SK-N-SH (cell line): ENCODE results near the gene RASSF8. TPM values are rescaled to one million over a fixed set of nuclear protein-coding genes. Genes with fewer than 3 reads are reported as not detected.

Experiments
- CTCF ChIA-PET: fragments of 300-600, 350-600 bp; formaldehyde crosslinking; extraction: SDS; loops from one replicate; lab custom pipeline; 2021; lab: Yijun Ruan, JAX
- POLR2A ChIA-PET: fragments of 350-600 bp; sonication (Branson Sonifier 250); formaldehyde crosslinking; extraction: SDS; loops from one replicate; lab custom pipeline; 2020; ENCODE audit warnings: antibody characterized with exemption, inconsistent platforms; lab: Yijun Ruan, JAX
- DNase-seq: peaks from one replicate; pipeline ENCODE4 v3.0.0; 2012
- H2AFZ ChIP-seq: fragments of 200-600 bp; sonication (generic); 2 replicates; pipeline ENCODE4 v1.8.1; 2016; ENCODE audit warnings: antibody characterized with exemption, mild to moderate bottlenecking, low read depth
- H3F3A ChIP-seq: fragments of 200-600 bp; sonication (generic); replicated peaks from 2 replicates; pipeline ENCODE3; 2016; ENCODE audit warnings: antibody characterized with exemption, mild to moderate bottlenecking; ENCODE audit not compliant: insufficient read depth
- H3K27ac ChIP-seq, 2 experiments: fragments of 200-500 bp in 1 of 2; fragments of 200-600 bp in 1 of 2; sonication (Bioruptor generic) in 1 of 2; sonication (generic), shearing (Covaris generic) in 1 of 2; 2 replicates each; pipeline versions ENCODE4 v1.5.1 to v1.6.1; 2014 to 2016; ENCODE audit warnings: low read depth in 2 of 2, inconsistent platforms in 1 of 2, low read length in 1 of 2, mild to moderate bottlenecking in 1 of 2, mixed read lengths in 1 of 2
- H3K27me3 ChIP-seq: fragments of 200-600 bp; sonication (generic), shearing (Covaris generic); 2 replicates; pipeline ENCODE4 v1.6.1; 2016; ENCODE audit warnings: mixed run types; ENCODE audit not compliant: insufficient read depth
- H3K36me3 ChIP-seq, 2 experiments: fragments of 200-500 bp in 1 of 2; fragments of 200-600 bp in 1 of 2; sonication (Bioruptor generic) in 1 of 2; sonication (generic) in 1 of 2; replicated peaks in 1 of 2; 2 replicates each; pipeline versions ENCODE3 to v1.5.1; 2014 to 2016; ENCODE audit warnings: low read length in 1 of 2, mild to moderate bottlenecking in 1 of 2; ENCODE audit not compliant: insufficient read depth in 2 of 2, control insufficient read depth in 1 of 2
- H3K4me1 ChIP-seq, 2 experiments: fragments of 200-500 bp in 1 of 2; fragments of 200-600 bp in 1 of 2; sonication (Bioruptor generic) in 1 of 2; sonication (generic), shearing (Covaris generic) in 1 of 2; 2 replicates each; pipeline versions ENCODE4 v1.5.1 to v1.6.1; 2014 to 2016; ENCODE audit warnings: low read depth in 1 of 2, low read length in 1 of 2, mixed run types in 1 of 2; ENCODE audit not compliant: insufficient read depth in 2 of 2, control insufficient read depth in 1 of 2
- H3K4me2 ChIP-seq: fragments of 200-600 bp; sonication (generic), shearing (Covaris generic); 2 replicates; pipeline ENCODE4 v1.6.1; 2017; ENCODE audit warnings: mixed run types
- H3K4me3 ChIP-seq, 2 experiments: fragments of 200-500 bp in 1 of 2; fragments of 200-600 bp in 1 of 2; sonication (Bioruptor generic) in 1 of 2; sonication (generic), shearing (Covaris generic) in 1 of 2; 2 replicates each; pipeline versions ENCODE4 v1.5.1 to v1.8.1; 2014 to 2016; ENCODE audit warnings: low read depth in 2 of 2, inconsistent platforms in 1 of 2, low read length in 1 of 2, mild to moderate bottlenecking in 1 of 2, mixed read lengths in 1 of 2, moderate library complexity in 1 of 2
- H3K79me2 ChIP-seq: fragments of 200-600 bp; sonication (generic); 2 replicates; pipeline ENCODE4 v1.8.1; 2017; ENCODE audit warnings: mild to moderate bottlenecking; ENCODE audit not compliant: insufficient read depth
- H3K9ac ChIP-seq: fragments of 200-600 bp; sonication (generic); 2 replicates; pipeline ENCODE4 v1.6.1; 2017; ENCODE audit warnings: mixed run types
- H3K9me2 ChIP-seq: fragments of 200-600 bp; sonication (generic); 2 replicates; pipeline ENCODE4 v1.6.1; 2017; ENCODE audit warnings: mixed run types
- H3K9me3 ChIP-seq: fragments of 200-600 bp; sonication (generic); 2 replicates; pipeline ENCODE4 v1.6.1; 2017; ENCODE audit warnings: mixed run types, mild to moderate bottlenecking, moderate library complexity
- H4K20me1 ChIP-seq: fragments of 200-600 bp; sonication (generic); 2 replicates; pipeline ENCODE4 v1.6.1; 2017; ENCODE audit warnings: mild to moderate bottlenecking, mixed run types; ENCODE audit not compliant: insufficient read depth
- ELF1 ChIP-seq: IDR thresholded peaks from 2 replicates; pipeline ENCODE4 v1.4.0; 2012
- EP300 ChIP-seq, 2 experiments: IDR thresholded peaks; 2 replicates each; pipeline versions ENCODE4 v1.4.0 to v1.6.1; 2012; ENCODE audit warnings: borderline replicate concordance in 1 of 2, low read depth in 1 of 2, low read length in 1 of 2
- GABPA ChIP-seq: IDR thresholded peaks from 2 replicates; pipeline ENCODE4 v1.4.0; 2012; ENCODE audit warnings: low read depth, mild to moderate bottlenecking
- IRF3 ChIP-seq: fragments of 150-350 bp; IDR thresholded peaks from 2 replicates; pipeline ENCODE4 v1.6.1; 2016; ENCODE audit warnings: mild to moderate bottlenecking, low read depth, low read length
- MEF2A ChIP-seq: IDR thresholded peaks from 2 replicates; pipeline ENCODE4 v1.4.0; 2012; ENCODE audit warnings: low read depth, borderline replicate concordance
- MXI1 ChIP-seq: IDR thresholded peaks from 2 replicates; pipeline ENCODE4 v1.6.1; 2012; ENCODE audit warnings: mild to moderate bottlenecking, low read depth, low read length, improper control_type of control experiment
- NRF1 ChIP-seq: IDR thresholded peaks from 2 replicates; pipeline ENCODE4 v1.6.1; 2012; ENCODE audit warnings: low read depth, mild to moderate bottlenecking, low read length
- POLR2AphosphoS5 ChIP-seq: IDR thresholded peaks from 2 replicates; pipeline ENCODE4 v1.6.1; 2012; ENCODE audit warnings: low read depth, low read length
- RAD21 ChIP-seq: IDR thresholded peaks from 2 replicates; pipeline ENCODE4 v1.6.1; 2012; ENCODE audit warnings: mild to moderate bottlenecking, low read length
- RCOR1 ChIP-seq: fragments of 150-350 bp; IDR thresholded peaks from 2 replicates; pipeline ENCODE4 v1.6.1; 2017; ENCODE audit warnings: antibody characterized with exemption, low read length
- RFX5 ChIP-seq: IDR thresholded peaks from 2 replicates; pipeline ENCODE4 v1.6.1; 2012; ENCODE audit warnings: mild to moderate bottlenecking, improper control_type of control experiment, low read length
- RXRA ChIP-seq: IDR thresholded peaks from 2 replicates; pipeline ENCODE4 v1.4.0; 2012; ENCODE audit warnings: low read depth, mild to moderate bottlenecking, borderline replicate concordance
- SMC3 ChIP-seq: IDR thresholded peaks from 2 replicates; pipeline ENCODE4 v1.6.1; 2012; ENCODE audit warnings: low read depth, low read length, improper control_type of control experiment
- TCF12 ChIP-seq: IDR thresholded peaks from 2 replicates; pipeline ENCODE4 v1.4.0; 2012
- TEAD4 ChIP-seq: IDR thresholded peaks from 2 replicates; pipeline ENCODE4 v1.4.0; 2012; ENCODE audit warnings: mild to moderate bottlenecking, borderline replicate concordance; ENCODE audit not compliant: insufficient read depth
- USF2 ChIP-seq: fragments of 150-350 bp; IDR thresholded peaks from 2 replicates; pipeline ENCODE4 v1.6.1; 2017; ENCODE audit warnings: antibody characterized with exemption, low read length, low read depth, borderline replicate concordance
- YY1 ChIP-seq: IDR thresholded peaks from 2 replicates; pipeline ENCODE4 v1.4.0; 2012; ENCODE audit warnings: low read depth, mild to moderate bottlenecking
- ZBTB33 ChIP-seq: IDR thresholded peaks from 2 replicates; pipeline ENCODE4 v1.4.0; 2012; ENCODE audit warnings: low read depth, borderline replicate concordance
- WGBS: methylation state at CpG from one replicate; pipeline ENCODE4 v1.1.6; 2017; ENCODE audit warnings: low lambda C conversion rate; 5-methylcytosine and 5-hydroxymethylcytosine counted together
- polyA plus RNA-seq, 3 experiments: library from polyadenylated mRNA; depleted of rRNA; stranded (reverse); fragments of >200 nt; gene quantifications; 2 replicates each; pipeline ENCODE4 v1.2.3, GENCODE V29; 2012

The RASSF8 gene
- polyA plus RNA-seq, 1 of the 3 experiments (the other 2 are of a cell fraction): 15.3 TPM

GRCh38 chr12:26092346-26093105, 134.0 kb downstream of the RASSF8 start:
- no peak overlapping the region for H3K27ac ChIP-seq
- no peaks in the 10 kb centered on the region for H4K20me1 ChIP-seq
- no peaks in the 10 kb centered on the region for H3K36me3 ChIP-seq
- no peak overlapping the region for H3K9ac ChIP-seq
- H3F3A ChIP-seq: no peaks in the 10 kb centered on the region
- no peaks in the 10 kb centered on the region for H3K9me2 ChIP-seq
- H3K79me2 ChIP-seq: no peaks in the 10 kb centered on the region
- POLR2A ChIA-PET: interaction anchor here (0.6 kb wide), 1 partner anchor 562 kb away, joined by 4 read pairs; no protein-coding TSS in a partner anchor
- TF ChIP-seq YY1: no peak
- TF ChIP-seq RXRA: no peak
- no peak for TF ChIP-seq GABPA
- no peak for TF ChIP-seq TCF12
- TF ChIP-seq EP300 (IDR thresholded peaks at IDR 0.05; ENCODE audit: borderline replicate concordance in 1 of 2, low read depth in 1 of 2, low read length in 1 of 2): no peak
- no peak for TF ChIP-seq SMC3
- no peak for TF ChIP-seq TEAD4
- TF ChIP-seq MEF2A: no peak
- TF ChIP-seq NRF1: no peak
- TF ChIP-seq POLR2AphosphoS5: no peak
- TF ChIP-seq ZBTB33: no peak
- no peak for TF ChIP-seq RAD21
- TF ChIP-seq, all 33 proteins: peak for 0
- CTCF ChIA-PET: interaction anchor here (0.6 to 1.9 kb wide), 18 partner anchors 8 to 696 kb away, joined by 3 to 21 read pairs (median 3); partner anchors contain the start of gene RASSF8
- H3K4me3 ChIP-seq: no peak overlapping the region
- no peak for DNase-seq
- no peak overlapping the region for H3K4me2 ChIP-seq
- no peaks in the 10 kb centered on the region for H3K27me3 ChIP-seq
- no peaks in the 10 kb centered on the region for H3K9me3 ChIP-seq
- WGBS: 89% methylated on average over 4 of the region's 4 CpGs
- no peaks in the 10 kb centered on the region; a peak in 3 of 4 replicates for H3K4me1 ChIP-seq
- H2AFZ ChIP-seq: no peak overlapping the region

GRCh38 chr12:26095186-26095585, 136.7 kb downstream of the RASSF8 start:
- H3K9me2 ChIP-seq: no peaks in the 10 kb centered on the region
- no peak overlapping the region for H3K4me3 ChIP-seq
- H3F3A ChIP-seq: no peaks in the 10 kb centered on the region
- H3K27me3 ChIP-seq: no peaks in the 10 kb centered on the region
- no peaks in the 10 kb centered on the region for H3K79me2 ChIP-seq
- H3K9me3 ChIP-seq: no peaks in the 10 kb centered on the region
- ChIA-PET CTCF (interaction anchor here (0.6 to 1.9 kb wide), 4 partner anchors 13 to 519 kb away, joined by 3 to 5 read pairs (median 4); partner anchors contain the start of gene BHLHE41), POLR2A (no interaction called here)
- no peaks in the 10 kb centered on the region; a peak in 2 of 4 replicates for H3K4me1 ChIP-seq
- no peaks in the 10 kb centered on the region for H3K36me3 ChIP-seq
- TF ChIP-seq IRF3 (no peak), RFX5 (no peak), RAD21 (no peak), USF2 (no peak), ELF1 (no peak), EP300 (IDR thresholded peaks at IDR 0.05; ENCODE audit: borderline replicate concordance in 1 of 2, low read depth in 1 of 2, low read length in 1 of 2) (no peak), RCOR1 (no peak), MXI1 (no peak), GABPA (no peak), TEAD4 (no peak)
- no peaks in the 10 kb centered on the region for H4K20me1 ChIP-seq
- 84% methylated on average over 2 of the region's 2 CpGs for WGBS
- no peak overlapping the region for H3K9ac ChIP-seq
- DNase-seq: no peak
- no peak overlapping the region for H3K4me2 ChIP-seq
- no peak overlapping the region for H2AFZ ChIP-seq
- H3K27ac ChIP-seq: no peak overlapping the region
